HepG2 (cell line): ENCODE results near the gene RGCC. TPM values are rescaled to one million over a fixed set of nuclear protein-coding genes. Genes with fewer than 3 reads are reported as not detected.

ENCODE experiments used
- ATRX ChIP-seq: sonication (generic); formaldehyde crosslinking; IDR thresholded peaks from 2 replicates; pipeline ENCODE4 v1.4.0; 2020; ENCODE audit warnings: missing genetic modification reagents, borderline replicate concordance
- EP300 ChIP-seq, 3 experiments: sonication (generic) in 1 of 3; formaldehyde crosslinking in 1 of 3; IDR thresholded peaks; 2 replicates each; pipeline versions ENCODE4 v1.5.1 to v1.6.1; 2011 to 2020; ENCODE audit warnings: low read depth in 2 of 3, low read length in 2 of 3, borderline replicate concordance in 1 of 3, improper control_type of control experiment in 1 of 3, mild to moderate bottlenecking in 1 of 3, missing genetic modification reagents in 1 of 3, moderate library complexity in 1 of 3
- KLF9 ChIP-seq: IDR thresholded peaks from 2 replicates; pipeline ENCODE4 v1.6.1; 2016; ENCODE audit warnings: low read depth
- SKI ChIP-seq: fragments of 450-650 bp; IDR thresholded peaks from one replicate; pipeline ENCODE4 v1.6.1; 2018; ENCODE audit warnings: mild to moderate bottlenecking; ENCODE audit not compliant: partially characterized antibody
- SOX6 ChIP-seq, 2 experiments: fragments of 450-650 bp in 1 of 2; sonication (generic) in 1 of 2; formaldehyde crosslinking in 1 of 2; IDR thresholded peaks; 2 replicates each; pipeline versions ENCODE4 v1.4.0 to v1.6.1; 2017 to 2020; ENCODE audit warnings: antibody characterized with exemption in 1 of 2, mild to moderate bottlenecking in 1 of 2, missing genetic modification reagents in 1 of 2
- ZNF274 ChIP-seq: sonication (generic); formaldehyde crosslinking; IDR thresholded peaks from 2 replicates; pipeline ENCODE4 v1.5.1; 2020; ENCODE audit warnings: mild to moderate bottlenecking, missing genetic modification reagents
- ZNF335 ChIP-seq: sonication (generic); formaldehyde crosslinking; IDR thresholded peaks from 2 replicates; pipeline ENCODE4 v1.4.0; 2020; ENCODE audit warnings: missing genetic modification reagents
- ZNF432 ChIP-seq: sonication (generic); formaldehyde crosslinking; IDR thresholded peaks from 2 replicates; pipeline ENCODE4 v1.5.0; 2020; ENCODE audit warnings: missing genetic modification reagents, mild to moderate bottlenecking, borderline replicate concordance
- ZNF543 ChIP-seq: sonication (generic); formaldehyde crosslinking; IDR thresholded peaks from 2 replicates; pipeline ENCODE4 v1.4.0; 2020; ENCODE audit warnings: mild to moderate bottlenecking, missing genetic modification reagents
- ZNF547 ChIP-seq: sonication (generic); formaldehyde crosslinking; IDR thresholded peaks from 2 replicates; pipeline ENCODE4 v1.5.1; 2020; ENCODE audit warnings: mild to moderate bottlenecking, missing genetic modification reagents
- ZNF713 ChIP-seq: sonication (generic); formaldehyde crosslinking; IDR thresholded peaks from 2 replicates; pipeline ENCODE4 v1.4.0; 2020; ENCODE audit warnings: mild to moderate bottlenecking, missing genetic modification reagents
- polyA plus RNA-seq, 8 experiments: library from polyadenylated mRNA; depleted of rRNA in 3 of 8; stranded (reverse) in 7 of 8; unstranded in 1 of 8; fragments of >200 nt; fragmentation: Illumina TruSeq in 4 of 8; extraction: Trizol in 4 of 8; gene quantifications; 2 replicates each; pipeline versions ENCODE4 v1.2.1 to v1.2.3, GENCODE V29; 2011 to 2016; ENCODE audit warnings: low read depth in 4 of 8, missing spikeins in 1 of 8, mixed read lengths in 1 of 8; ENCODE audit not compliant: insufficient read depth in 1 of 8
- total RNA-seq, 5 experiments: library from RNA; depleted of rRNA; stranded (reverse); fragments of >200 nt; fragmentation: Illumina TruSeq; extraction: Trizol; gene quantifications; 2 replicates each; pipeline ENCODE4 v1.2.3, GENCODE V29; 2016; ENCODE audit warnings: low read depth in 1 of 5
- TF ChIP-seq, protein P1 (sequence below): sonication (generic); formaldehyde crosslinking; IDR thresholded peaks from 2 replicates; pipeline ENCODE4 v1.4.0; 2020; ENCODE audit warnings: missing genetic modification reagents
- TF ChIP-seq, protein P2 (sequence below): sonication (generic); formaldehyde crosslinking; IDR thresholded peaks from 2 replicates; pipeline ENCODE4 v1.5.0; 2020; ENCODE audit warnings: mild to moderate bottlenecking, missing genetic modification reagents
- TF ChIP-seq, protein P3 (sequence below): sonication (generic); formaldehyde crosslinking; IDR thresholded peaks from 2 replicates; pipeline ENCODE4 v1.8.1; 2023; ENCODE audit warnings: mild to moderate bottlenecking, missing genetic modification reagents
- TF ChIP-seq, protein P4 (sequence below): sonication (generic); formaldehyde crosslinking; IDR thresholded peaks from 2 replicates; pipeline ENCODE4 v1.9.0; 2021; ENCODE audit warnings: missing genetic modification reagents, mild to moderate bottlenecking, borderline replicate concordance
- TF ChIP-seq, protein P5 (sequence below): IDR thresholded peaks from 2 replicates; pipeline ENCODE4 v1.6.1; 2012; ENCODE audit warnings: inconsistent platforms
- TF ChIP-seq, protein P6 (sequence below): sonication (generic); IDR thresholded peaks from 2 replicates; pipeline ENCODE4 v1.6.1; 2016; ENCODE audit warnings: low read depth, borderline replicate concordance
- TF ChIP-seq, protein P7 (sequence below): sonication (generic); formaldehyde crosslinking; IDR thresholded peaks from 2 replicates; pipeline ENCODE4 v1.5.0; 2020; ENCODE audit warnings: mild to moderate bottlenecking, low read depth, missing genetic modification reagents, borderline replicate concordance
- TF ChIP-seq, protein P8 (sequence below): IDR thresholded peaks from 2 replicates; pipeline ENCODE4 v1.6.1; 2016; ENCODE audit warnings: missing biosample characterization, missing genetic modification reagents, low read depth

RGCC gene
- total and polyA plus RNA-seq, 2 of the 13 experiments (the other 11 are each of a cell fraction or from before 2014, with no cell fraction given): 0.20 to 8.4 TPM

DNA sequence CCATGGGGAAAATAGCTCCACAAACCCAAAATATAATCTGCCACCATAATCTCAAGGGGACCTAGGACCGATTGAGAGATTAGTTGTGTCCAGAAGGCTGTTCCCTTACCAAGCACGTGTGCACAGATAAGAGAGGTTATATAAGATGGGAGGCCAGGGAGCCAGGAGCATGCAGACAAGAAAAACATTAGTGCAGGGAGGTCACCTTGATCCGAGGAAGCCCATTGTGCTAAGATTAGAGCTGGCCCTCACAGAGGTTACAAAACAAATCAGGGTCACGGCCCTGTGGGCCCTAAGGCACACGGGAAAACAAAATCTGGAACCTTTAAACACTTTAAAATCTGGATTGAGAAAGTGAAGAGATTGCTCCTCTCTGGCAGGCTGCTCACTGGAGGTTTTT is 37.7 kb downstream of the RGCC start (continued):
- TF ChIP-seq, protein P1, sequence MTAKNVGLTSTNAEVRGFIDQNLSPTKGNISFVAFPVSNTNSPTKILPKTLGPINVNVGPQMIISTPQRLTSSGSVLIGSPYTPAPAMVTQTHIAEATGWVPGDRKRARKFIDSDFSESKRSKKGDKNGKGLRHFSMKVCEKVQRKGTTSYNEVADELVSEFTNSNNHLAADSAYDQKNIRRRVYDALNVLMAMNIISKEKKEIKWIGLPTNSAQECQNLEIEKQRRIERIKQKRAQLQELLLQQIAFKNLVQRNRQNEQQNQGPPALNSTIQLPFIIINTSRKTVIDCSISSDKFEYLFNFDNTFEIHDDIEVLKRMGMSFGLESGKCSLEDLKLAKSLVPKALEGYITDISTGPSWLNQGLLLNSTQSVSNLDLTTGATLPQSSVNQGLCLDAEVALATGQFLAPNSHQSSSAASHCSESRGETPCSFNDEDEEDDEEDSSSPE (CRISPR knock-in tag): no peak
- TF ChIP-seq ZNF335 (CRISPR knock-in tag) (no peak), ZNF274 (CRISPR knock-in tag) (no peak), SOX6 (IDR thresholded peaks at IDR 0.05) (no peak), SOX6 (CRISPR knock-in tag; IDR thresholded peaks at IDR 0.05) (peak; percentile 70), SKI (no peak), ZNF547 (no peak), ZNF713 (no peak), ZNF543 (no peak), KLF9 (CRISPR knock-in tag) (no peak), ZNF432 (CRISPR knock-in tag) (no peak), EP300 (IDR thresholded peaks at IDR 0.05; ENCODE audit: low read depth in 2 of 2, low read length in 2 of 2) (0 out of 4 replicates have a peak, but pooled peaks of 1 of the 2 experiments have one; percentile 9), EP300 (CRISPR knock-in tag; IDR thresholded peaks at IDR 0.05; ENCODE audit: borderline replicate concordance) (no peak), ATRX (no peak)
- TF ChIP-seq, protein P2, sequence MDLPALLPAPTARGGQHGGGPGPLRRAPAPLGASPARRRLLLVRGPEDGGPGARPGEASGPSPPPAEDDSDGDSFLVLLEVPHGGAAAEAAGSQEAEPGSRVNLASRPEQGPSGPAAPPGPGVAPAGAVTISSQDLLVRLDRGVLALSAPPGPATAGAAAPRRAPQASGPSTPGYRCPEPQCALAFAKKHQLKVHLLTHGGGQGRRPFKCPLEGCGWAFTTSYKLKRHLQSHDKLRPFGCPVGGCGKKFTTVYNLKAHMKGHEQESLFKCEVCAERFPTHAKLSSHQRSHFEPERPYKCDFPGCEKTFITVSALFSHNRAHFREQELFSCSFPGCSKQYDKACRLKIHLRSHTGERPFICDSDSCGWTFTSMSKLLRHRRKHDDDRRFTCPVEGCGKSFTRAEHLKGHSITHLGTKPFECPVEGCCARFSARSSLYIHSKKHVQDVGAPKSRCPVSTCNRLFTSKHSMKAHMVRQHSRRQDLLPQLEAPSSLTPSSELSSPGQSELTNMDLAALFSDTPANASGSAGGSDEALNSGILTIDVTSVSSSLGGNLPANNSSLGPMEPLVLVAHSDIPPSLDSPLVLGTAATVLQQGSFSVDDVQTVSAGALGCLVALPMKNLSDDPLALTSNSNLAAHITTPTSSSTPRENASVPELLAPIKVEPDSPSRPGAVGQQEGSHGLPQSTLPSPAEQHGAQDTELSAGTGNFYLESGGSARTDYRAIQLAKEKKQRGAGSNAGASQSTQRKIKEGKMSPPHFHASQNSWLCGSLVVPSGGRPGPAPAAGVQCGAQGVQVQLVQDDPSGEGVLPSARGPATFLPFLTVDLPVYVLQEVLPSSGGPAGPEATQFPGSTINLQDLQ: no peak
- TF ChIP-seq, protein P3, sequence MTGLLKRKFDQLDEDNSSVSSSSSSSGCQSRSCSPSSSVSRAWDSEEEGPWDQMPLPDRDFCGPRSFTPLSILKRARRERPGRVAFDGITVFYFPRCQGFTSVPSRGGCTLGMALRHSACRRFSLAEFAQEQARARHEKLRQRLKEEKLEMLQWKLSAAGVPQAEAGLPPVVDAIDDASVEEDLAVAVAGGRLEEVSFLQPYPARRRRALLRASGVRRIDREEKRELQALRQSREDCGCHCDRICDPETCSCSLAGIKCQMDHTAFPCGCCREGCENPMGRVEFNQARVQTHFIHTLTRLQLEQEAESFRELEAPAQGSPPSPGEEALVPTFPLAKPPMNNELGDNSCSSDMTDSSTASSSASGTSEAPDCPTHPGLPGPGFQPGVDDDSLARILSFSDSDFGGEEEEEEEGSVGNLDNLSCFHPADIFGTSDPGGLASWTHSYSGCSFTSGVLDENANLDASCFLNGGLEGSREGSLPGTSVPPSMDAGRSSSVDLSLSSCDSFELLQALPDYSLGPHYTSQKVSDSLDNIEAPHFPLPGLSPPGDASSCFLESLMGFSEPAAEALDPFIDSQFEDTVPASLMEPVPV (CRISPR knock-in tag): no peak
- TF ChIP-seq, protein P4, sequence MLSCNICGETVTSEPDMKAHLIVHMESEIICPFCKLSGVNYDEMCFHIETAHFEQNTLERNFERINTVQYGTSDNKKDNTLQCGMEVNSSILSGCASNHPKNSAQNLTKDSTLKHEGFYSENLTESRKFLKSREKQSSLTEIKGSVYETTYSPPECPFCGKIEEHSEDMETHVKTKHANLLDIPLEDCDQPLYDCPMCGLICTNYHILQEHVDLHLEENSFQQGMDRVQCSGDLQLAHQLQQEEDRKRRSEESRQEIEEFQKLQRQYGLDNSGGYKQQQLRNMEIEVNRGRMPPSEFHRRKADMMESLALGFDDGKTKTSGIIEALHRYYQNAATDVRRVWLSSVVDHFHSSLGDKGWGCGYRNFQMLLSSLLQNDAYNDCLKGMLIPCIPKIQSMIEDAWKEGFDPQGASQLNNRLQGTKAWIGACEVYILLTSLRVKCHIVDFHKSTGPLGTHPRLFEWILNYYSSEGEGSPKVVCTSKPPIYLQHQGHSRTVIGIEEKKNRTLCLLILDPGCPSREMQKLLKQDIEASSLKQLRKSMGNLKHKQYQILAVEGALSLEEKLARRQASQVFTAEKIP: no peak
- TF ChIP-seq, protein P5, sequence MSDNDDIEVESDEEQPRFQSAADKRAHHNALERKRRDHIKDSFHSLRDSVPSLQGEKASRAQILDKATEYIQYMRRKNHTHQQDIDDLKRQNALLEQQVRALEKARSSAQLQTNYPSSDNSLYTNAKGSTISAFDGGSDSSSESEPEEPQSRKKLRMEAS: 0 out of 2 replicates have a peak, but pooled peaks have one; percentile 21
- TF ChIP-seq, protein P6, sequence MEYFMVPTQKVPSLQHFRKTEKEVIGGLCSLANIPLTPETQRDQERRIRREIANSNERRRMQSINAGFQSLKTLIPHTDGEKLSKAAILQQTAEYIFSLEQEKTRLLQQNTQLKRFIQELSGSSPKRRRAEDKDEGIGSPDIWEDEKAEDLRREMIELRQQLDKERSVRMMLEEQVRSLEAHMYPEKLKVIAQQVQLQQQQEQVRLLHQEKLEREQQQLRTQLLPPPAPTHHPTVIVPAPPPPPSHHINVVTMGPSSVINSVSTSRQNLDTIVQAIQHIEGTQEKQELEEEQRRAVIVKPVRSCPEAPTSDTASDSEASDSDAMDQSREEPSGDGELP: no peak
- TF ChIP-seq, protein P7, sequence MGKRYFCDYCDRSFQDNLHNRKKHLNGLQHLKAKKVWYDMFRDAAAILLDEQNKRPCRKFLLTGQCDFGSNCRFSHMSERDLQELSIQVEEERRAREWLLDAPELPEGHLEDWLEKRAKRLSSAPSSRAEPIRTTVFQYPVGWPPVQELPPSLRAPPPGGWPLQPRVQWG (CRISPR knock-in tag): no peak
- TF ChIP-seq, protein P8, sequence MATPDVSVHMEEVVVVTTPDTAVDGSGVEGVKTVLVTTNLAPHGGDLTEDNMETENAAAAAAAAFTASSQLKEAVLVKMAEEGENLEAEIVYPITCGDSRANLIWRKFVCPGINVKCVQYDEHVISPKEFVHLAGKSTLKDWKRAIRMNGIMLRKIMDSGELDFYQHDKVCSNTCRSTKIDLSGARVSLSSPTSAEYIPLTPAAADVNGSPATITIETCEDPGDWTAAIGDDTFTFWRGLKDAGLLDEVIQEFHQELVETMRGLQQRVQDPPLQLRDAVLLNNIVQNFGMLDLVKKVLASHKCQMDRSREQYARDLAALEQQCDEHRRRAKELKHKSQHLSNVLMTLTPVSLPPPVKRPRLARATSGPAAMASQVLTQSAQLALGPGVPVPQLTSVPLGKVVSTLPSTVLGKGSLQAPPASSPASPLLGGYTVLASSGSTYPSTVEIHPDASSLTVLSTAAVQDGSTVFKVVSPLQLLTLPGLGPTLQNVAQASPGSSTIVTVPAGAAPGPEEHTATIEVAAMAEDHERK (CRISPR knock-in tag): no peak
